ENCODE results near the gene HMX3. TPM values are rescaled to one million over a fixed set of nuclear protein-coding genes. Genes with fewer than 3 reads are reported as not detected.
A peak's percentile ranks its signal among the peaks of the same experiment; 100 is the strongest.

The HMX3 gene
- total and polyA plus RNA-seq, 8 donors, result 0.07 to 0.53 (median 0.29) TPM; not detected in 5

- no peak for ATAC-seq
- no peak for TF ChIP-seq CTCF (IDR thresholded peaks at IDR 0.05)
- peaks cover 0 to 22% (median 5%) of the 10 kb centered on the region in 3 donors for H3K4me1 ChIP-seq
- 9 to 10% methylated on average over 23 to 24 of the region's 24 CpGs for WGBS, 2 donors
- FAIRE-seq, result no peak
- intact Hi-C loops (cut with DNase I), result no loop called here
- H3K9me3 ChIP-seq, result no peaks in the 10 kb centered on the region
- no peaks in the 10 kb centered on the region for H3K36me3 ChIP-seq
- no peak overlapping the region for H3K27ac ChIP-seq
- DNase-seq, result no peak
- peaks cover 0 to 77% (median 36%) of the 10 kb centered on the region in 4 donors for H3K27me3 ChIP-seq
- H3K4me3 ChIP-seq, result no peak overlapping the region
Observed at GRCh38 chr10:123146894-123147634, 11.3 kb downstream of the HMX3 start.

GRCh38 chr10:123147635-123148413, 12.1 kb downstream of the HMX3 start, which contains the start of gene HMX2:
Gene HMX2, plus strand, starts transcription at chr10:123148136. Its CDS starts 243 bp downstream, at chr10:123148379.
- no peak for FAIRE-seq
- H3K27ac ChIP-seq, result no peak within 1 kb of the TSS
- H3K9me3 ChIP-seq, result no peaks in the 10 kb centered on the region
- peaks cover 0 to 22% (median 5%) of the 10 kb centered on the region in 3 donors for H3K4me1 ChIP-seq
- TF ChIP-seq CTCF (IDR thresholded peaks at IDR 0.05), result no peak
- ATAC-seq, result no peak
- WGBS, 2 donors, result 2 to 3% methylated on average over 56 to 64 of the region's 64 CpGs
- no peaks in the 10 kb centered on the region for H3K36me3 ChIP-seq
- peak within 1 kb of the TSS in 1 of 4 donors; percentile 11 for H3K4me3 ChIP-seq
- intact Hi-C loops (cut with DNase I), result no loop called here
- DNase-seq, result peak in 2 of 6 donors; percentile 66 to 70
- H3K27me3 ChIP-seq, result peaks cover 0 to 78% (median 35%) of the 10 kb centered on the region in 4 donors

- Histone ChIP-seq H3K27ac (no peak overlapping the region), H3K4me3 (peak overlapping the region in 1 of 4 donors; percentile 11), H3K27me3 (peaks cover 0 to 78% (median 31%) of the 10 kb centered on the region in 4 donors), H3K36me3 (no peaks in the 10 kb centered on the region), H3K4me1 (peaks cover 0 to 22% (median 5%) of the 10 kb centered on the region in 3 donors), H3K9me3 (no peaks in the 10 kb centered on the region)
- TF ChIP-seq CTCF (IDR thresholded peaks at IDR 0.05), result no peak
- FAIRE-seq (no peak), DNase-seq (peak in 1 of 6 donors; percentile 69), ATAC-seq (no peak)
- 2 to 4% methylated on average over 49 to 55 of the region's 55 CpGs for WGBS, 2 donors
- intact Hi-C loops (cut with DNase I), result no loop called here
Observed at GRCh38 chr10:123148414-123149161, 12.8 kb downstream of the HMX3 start.

GRCh38 chr10:123149162-123149567, 13.4 kb downstream of the HMX3 start:
- intact Hi-C loops (cut with DNase I), result no loop called here
- no peak for TF ChIP-seq CTCF (IDR thresholded peaks at IDR 0.05)
- Histone ChIP-seq H3K27ac (no peak overlapping the region), H3K4me3 (peak overlapping the region in 2 of 4 donors; percentile 29 to 42), H3K9me3 (no peaks in the 10 kb centered on the region), H3K36me3 (no peaks in the 10 kb centered on the region), H3K27me3 (peaks cover 0 to 76% (median 28%) of the 10 kb centered on the region in 4 donors), H3K4me1 (peaks cover 0 to 22% (median 5%) of the 10 kb centered on the region in 3 donors)
- ATAC-seq, result no peak
- FAIRE-seq, result no peak
- no peak for DNase-seq
- 7% methylated on average over 12 of the region's 12 CpGs for WGBS, 2 donors
